C1 segment of cervical spinal cord (tissue), 14 donors: ENCODE results near the gene HTT.

ENCODE experiments used
- DNase-seq, 14 donors: peaks; one replicate each; lab custom pipeline; 2025; lab: John Stamatoyannopoulos, UW

HTT gene

DNA sequence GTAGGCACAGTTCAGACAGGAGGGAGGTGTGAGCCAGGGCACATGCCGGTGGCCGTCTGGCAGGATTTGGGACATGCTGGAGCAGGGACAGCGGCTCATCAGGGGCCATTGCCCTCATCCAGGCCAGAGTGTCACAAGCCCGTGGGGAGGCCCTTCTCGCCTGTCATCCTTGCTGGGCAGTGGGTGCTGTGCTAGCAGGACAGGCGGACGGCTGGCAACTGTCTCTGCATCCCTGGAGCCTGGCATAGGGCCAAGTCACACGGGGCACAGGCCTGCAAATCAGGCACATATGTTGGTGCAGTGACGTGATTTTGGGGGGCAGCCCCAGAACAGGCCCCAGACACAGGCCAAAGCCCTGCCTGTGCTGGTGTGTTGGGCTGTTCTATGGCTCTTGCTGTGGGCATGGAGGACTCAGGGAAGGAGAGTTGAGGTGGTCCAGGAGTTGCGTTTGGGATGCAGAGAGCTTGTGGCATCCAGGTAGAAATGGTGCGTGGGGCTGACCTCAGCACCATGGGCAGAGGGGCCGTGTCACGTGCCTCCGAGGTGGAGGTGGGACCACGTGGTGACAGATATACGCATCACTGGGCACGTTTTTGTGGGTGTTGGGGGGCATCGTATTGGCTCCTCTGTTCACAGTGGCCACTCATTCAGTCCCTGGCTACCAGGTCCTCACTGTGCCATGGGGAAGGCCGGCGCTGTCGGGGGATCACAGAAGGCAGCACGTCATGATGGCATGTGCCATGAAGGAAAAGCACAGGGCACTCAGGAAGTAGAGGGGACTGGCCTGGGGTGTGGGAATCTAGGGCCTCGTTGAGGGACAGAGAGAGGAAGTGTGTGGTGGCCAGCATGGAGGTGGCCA is 159.9 kb downstream of the HTT start:
- peak in 1 of 14 donors; percentile 41 for DNase-seq

DNA sequence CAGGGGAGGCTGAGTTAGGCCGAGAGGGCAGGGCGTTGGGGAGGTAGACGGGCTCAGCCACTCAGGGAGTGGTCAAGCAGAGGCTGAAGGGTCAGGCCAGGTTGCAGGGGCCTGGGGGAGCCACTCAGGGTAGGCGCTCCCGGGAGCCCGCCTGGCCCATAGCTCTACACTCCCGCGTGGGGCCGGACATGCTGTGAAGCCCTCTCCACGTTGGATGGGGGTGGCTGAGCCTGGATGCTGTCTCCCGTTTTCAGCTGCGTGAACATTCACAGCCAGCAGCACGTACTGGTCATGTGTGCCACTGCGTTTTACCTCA is 160.5 kb downstream of the HTT start:
- DNase-seq = no peak

DNA sequence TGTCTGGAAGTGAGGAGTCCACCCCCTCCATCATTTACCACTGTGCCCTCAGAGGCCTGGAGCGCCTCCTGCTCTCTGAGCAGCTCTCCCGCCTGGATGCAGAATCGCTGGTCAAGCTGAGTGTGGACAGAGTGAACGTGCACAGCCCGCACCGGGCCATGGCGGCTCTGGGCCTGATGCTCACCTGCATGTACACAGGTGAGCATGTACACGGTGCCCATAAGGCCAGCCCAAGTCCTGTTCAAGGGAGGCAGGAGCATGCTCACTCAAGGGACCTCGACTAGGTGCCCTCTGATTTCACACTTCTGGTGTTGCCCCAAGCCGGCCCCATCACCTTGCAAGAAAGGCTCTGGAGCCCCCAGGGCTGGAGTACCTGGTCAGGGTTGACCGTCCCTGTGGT is 161.1 kb downstream of the HTT start:
- DNase-seq = no peak

DNA sequence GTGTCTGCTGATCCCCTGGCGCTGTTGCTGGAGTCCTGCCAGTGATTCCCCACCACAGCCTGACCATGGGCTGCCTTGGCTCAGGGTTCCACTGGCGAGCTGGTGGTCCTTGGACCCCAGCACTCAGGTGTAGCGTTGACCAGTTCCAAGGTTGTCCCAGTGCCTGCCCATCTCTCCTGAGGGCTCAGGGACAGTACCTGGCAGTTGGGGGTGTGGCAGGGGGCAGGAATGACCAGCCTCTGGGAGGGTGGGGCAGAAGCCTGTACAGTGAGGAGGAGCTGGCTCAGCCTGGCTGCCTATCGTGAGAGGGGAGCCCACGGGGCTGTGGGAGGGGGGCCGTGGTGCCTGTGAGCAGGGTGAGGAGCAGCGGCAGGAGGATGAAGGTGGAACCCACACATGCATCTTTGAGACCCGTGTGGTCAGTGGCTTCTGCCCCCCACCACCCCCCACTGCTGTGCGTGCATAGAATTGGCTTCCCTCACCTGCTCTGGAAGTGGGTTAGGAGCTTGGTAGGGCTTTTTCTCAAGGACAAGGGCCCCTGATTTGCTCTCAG is 161.9 kb downstream of the HTT start:
- no peak for DNase-seq

DNA sequence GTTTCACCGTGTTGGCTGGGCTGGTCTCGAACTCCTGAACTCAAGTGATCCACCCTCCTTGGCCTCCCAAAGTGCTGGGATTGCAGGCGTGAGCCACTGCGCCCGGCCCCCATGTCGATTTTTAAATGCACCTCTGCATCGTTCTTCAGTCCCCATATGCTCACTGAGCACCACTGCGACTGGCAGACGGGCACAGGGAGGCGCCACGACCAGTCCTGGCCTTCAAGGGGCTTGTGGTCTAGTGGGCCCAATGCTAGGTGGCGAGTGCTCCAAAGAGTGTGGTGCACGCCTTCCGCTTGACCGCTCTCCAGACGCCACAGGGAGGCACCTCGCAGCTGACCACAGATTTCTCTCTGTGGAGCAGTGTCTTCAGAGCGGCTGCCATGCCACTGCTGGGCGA is 162.8 kb downstream of the HTT start:
- DNase-seq = no peak

DNA sequence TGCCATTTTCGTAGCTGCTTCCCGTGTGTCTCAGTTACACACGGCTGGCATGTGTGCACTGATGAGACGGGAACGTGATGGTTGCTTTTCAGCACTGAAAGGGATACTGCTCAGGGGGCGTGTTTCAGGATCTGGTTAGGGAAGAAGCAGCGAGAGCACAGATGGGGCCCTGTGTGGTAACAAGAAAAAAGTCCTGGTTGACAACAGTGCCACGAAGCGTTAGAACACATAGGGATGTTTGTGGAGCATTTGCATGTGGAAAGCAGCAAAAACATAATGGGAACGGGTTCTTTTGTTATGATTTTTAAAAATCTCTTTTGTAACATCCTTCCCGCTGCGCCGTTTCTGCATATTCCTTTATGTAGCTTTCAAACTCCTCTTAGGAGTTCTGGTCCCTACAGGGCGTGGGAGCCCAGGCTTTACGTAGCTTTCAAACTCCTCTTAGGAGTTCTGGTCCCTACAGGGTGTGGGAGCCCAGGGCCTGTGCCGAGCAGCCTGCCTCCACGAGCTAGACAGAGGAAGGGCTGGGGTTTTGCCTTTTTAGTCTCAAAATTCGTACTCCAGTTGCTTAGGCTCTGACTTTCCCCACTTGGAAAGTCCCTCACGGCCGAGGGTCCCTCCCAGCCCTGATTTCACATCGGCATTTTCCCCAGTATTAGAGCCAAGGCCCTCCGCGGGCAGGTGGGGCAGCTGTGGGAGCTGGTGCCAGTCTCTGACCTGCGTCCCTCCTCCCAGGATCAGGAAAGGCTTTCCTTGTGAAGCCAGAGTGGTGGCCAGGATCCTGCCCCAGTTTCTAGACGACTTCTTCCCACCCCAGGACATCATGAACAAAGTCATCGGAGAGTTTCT is 163.5 kb downstream of the HTT start:
- DNase-seq = no peak

DNA sequence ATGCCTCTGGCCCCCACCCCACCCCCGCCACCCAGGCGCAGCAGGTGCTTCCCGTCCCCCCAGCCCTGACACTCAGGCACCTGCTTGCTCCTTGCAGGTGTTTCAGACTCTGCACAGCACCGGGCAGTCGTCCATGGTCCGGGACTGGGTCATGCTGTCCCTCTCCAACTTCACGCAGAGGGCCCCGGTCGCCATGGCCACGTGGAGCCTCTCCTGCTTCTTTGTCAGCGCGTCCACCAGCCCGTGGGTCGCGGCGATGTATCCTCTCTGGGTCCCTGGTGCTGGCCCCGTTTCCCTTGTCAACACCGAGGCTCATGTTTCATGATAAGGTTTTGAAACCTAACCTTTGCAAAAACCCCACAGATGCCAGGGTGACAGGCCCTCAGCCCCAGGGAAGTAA is 164.2 kb downstream of the HTT start:
- DNase-seq = no peak

DNA sequence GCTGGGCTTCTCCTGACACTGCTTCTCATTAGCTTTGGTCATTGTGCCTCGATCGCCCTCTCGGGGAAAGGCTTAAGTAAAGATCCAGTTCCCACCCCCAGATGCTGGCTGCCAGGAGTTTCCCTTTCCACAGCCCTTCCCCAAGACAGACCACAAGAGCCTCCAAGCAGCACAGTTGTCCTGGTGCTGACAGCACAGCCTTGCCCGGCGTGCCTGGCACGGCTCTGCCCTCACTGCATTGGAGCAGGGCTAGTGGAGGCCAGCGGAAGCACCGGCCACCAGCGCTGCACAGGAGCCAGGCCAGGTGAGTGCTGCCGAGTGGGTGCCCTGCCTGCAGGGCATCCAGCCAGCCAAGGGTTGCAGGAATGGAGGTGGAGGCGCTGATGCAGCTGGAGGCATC is 164.8 kb downstream of the HTT start:
- DNase-seq = no peak

DNA sequence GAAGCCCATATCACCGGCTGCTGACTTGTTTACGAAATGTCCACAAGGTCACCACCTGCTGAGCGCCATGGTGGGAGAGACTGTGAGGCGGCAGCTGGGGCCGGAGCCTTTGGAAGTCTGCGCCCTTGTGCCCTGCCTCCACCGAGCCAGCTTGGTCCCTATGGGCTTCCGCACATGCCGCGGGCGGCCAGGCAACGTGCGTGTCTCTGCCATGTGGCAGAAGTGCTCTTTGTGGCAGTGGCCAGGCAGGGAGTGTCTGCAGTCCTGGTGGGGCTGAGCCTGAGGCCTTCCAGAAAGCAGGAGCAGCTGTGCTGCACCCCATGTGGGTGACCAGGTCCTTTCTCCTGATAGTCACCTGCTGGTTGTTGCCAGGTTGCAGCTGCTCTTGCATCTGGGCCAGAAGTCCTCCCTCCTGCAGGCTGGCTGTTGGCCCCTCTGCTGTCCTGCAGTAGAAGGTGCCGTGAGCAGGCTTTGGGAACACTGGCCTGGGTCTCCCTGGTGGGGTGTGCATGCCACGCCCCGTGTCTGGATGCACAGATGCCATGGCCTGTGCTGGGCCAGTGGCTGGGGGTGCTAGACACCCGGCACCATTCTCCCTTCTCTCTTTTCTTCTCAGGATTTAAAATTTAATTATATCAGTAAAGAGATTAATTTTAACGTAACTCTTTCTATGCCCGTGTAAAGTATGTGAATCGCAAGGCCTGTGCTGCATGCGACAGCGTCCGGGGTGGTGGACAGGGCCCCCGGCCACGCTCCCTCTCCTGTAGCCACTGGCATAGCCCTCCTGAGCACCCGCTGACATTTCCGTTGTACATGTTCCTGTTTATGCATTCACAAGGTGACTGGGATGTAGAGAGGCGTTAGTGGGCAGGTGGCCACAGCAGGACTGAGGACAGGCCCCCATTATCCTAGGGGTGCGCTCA is 165.8 kb downstream of the HTT start:
- DNase-seq = peak in 1 of 14 donors; percentile 22

DNA sequence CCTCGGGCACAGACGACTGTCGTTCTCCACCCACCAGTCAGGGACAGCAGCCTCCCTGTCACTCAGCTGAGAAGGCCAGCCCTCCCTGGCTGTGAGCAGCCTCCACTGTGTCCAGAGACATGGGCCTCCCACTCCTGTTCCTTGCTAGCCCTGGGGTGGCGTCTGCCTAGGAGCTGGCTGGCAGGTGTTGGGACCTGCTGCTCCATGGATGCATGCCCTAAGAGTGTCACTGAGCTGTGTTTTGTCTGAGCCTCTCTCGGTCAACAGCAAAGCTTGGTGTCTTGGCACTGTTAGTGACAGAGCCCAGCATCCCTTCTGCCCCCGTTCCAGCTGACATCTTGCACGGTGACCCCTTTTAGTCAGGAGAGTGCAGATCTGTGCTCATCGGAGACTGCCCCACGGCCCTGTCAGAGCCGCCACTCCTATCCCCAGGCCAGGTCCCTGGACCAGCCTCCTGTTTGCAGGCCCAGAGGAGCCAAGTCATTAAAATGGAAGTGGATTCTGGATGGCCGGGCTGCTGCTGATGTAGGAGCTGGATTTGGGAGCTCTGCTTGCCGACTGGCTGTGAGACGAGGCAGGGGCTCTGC is 166.5 kb downstream of the HTT start:
- peak in 1 of 14 donors; percentile 63 for DNase-seq

DNA sequence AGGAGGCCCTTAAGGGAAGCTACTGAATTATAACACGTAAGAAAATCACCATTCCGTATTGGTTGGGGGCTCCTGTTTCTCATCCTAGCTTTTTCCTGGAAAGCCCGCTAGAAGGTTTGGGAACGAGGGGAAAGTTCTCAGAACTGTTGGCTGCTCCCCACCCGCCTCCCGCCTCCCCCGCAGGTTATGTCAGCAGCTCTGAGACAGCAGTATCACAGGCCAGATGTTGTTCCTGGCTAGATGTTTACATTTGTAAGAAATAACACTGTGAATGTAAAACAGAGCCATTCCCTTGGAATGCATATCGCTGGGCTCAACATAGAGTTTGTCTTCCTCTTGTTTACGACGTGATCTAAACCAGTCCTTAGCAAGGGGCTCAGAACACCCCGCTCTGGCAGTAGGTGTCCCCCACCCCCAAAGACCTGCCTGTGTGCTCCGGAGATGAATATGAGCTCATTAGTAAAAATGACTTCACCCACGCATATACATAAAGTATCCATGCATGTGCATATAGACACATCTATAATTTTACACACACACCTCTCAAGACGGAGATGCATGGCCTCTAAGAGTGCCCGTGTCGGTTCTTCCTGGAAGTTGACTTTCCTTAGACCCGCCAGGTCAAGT is 167.5 kb downstream of the HTT start:
- DNase-seq = no peak

DNA sequence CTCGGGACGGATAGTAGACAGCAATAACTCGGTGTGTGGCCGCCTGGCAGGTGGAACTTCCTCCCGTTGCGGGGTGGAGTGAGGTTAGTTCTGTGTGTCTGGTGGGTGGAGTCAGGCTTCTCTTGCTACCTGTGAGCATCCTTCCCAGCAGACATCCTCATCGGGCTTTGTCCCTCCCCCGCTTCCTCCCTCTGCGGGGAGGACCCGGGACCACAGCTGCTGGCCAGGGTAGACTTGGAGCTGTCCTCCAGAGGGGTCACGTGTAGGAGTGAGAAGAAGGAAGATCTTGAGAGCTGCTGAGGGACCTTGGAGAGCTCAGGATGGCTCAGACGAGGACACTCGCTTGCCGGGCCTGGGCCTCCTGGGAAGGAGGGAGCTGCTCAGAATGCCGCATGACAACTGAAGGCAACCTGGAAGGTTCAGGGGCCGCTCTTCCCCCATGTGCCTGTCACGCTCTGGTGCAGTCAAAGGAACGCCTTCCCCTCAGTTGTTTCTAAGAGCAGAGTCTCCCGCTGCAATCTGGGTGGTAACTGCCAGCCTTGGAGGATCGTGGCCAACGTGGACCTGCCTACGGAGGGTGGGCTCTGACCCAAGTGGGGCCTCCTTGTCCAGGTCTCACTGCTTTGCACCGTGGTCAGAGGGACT is 168.8 kb downstream of the HTT start:
- no peak for DNase-seq

DNA sequence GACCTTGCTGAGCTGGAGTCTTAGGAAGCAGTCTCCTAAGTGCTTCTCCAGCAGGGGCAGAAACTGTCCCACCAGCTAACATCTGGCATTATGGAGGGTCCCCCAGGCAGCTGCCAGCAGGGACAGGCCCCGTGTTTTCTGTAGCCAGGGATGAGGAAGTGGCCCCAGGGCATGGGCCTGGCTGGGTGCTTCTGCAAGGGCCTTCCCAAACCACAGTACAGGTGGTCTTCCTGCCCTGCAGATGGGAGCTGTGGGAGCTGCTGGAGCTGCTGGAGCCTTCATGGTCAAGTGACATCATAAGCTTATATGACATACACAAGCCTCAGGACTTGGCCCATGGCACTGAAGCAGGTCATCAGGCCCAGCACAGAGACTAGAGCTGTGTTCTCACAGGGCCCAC is 169.5 kb downstream of the HTT start:
- no peak for DNase-seq

DNA sequence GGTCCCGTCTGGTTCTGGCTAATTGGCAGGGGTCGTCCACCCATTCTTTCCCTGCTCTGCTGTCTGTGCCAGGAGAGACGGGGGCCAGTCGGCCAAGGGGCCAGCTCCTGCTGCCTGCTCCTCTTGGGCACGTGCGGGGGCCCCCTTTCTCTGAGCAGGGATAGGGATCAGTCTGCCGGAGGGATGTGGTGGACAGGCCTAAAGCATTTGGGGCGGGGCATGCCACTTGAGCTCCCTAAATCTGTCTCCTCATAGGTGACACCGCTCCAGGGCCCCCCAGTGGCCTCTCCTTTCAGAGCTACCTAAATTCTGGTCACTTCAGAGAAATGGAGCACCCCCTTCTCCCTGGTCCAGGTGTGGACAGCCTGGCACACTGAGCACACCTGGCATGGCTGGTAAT is 170.3 kb downstream of the HTT start:
- DNase-seq = no peak

DNA sequence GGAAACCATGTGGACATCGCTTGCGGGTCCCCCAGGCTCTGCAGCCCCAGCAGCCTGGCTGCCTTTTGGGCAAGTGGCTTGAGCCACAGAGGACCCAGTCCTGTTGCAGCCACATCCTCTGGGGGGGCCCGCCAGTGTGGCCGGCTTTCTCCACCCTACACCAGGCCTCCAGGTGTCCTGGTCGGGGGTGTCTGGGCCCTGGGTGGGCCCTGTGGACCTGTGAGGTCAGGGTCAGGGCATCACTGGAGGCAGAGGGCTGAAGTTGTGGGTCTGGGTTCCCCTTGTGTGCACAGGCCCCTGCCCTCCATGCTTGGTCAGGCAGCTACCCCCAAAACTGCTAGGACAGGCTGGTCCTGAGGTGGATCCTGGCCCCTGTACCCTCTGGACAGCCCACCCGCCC is 171.2 kb downstream of the HTT start:
- no peak for DNase-seq

DNA sequence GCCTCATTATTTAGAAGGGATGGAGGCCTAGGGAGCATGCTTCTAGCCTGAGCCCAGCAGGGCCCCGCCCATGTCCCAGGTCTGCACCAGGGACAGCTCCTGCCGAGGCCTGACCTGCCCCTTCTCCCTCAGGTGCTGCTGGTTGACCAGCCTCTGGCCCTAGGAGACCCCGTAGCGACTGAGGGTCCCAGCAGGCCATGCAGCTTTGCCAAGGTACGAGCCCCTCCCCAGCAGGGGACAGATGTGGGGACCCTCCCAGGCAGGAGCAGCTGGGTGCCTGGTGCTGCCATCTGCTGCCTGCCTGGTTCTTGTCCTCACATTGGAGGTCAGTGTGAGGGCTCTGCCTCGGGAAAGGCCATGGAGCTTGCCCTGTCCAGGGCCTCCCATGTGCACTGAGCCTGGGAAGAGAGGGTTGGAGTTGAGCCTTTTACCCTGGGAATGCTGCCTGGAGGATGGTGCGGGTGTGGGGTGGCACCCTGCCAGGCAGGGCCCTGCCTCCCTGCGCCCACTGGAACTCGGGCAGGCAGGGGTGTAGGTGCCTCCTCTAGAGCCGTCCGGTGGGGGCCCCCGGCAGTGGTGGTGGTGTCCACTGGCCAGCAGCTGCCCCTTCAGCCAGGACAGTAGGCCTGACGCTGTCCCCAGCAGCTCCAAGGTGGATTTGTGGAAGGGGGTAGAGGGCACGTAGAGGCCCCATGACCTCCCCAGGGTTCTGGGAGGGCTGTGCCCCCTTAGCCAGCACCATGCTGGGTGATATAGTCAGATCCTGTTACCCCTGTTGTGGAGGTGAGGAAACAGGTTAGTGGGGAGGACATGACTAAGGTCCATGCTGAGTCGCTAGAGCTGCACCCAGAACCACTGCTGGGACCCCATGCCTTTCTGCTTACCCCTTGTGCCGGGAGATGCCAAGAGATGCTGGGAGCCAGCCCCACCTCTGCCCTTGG is 172.2 kb downstream of the HTT start:
- DNase-seq = no peak

DNA sequence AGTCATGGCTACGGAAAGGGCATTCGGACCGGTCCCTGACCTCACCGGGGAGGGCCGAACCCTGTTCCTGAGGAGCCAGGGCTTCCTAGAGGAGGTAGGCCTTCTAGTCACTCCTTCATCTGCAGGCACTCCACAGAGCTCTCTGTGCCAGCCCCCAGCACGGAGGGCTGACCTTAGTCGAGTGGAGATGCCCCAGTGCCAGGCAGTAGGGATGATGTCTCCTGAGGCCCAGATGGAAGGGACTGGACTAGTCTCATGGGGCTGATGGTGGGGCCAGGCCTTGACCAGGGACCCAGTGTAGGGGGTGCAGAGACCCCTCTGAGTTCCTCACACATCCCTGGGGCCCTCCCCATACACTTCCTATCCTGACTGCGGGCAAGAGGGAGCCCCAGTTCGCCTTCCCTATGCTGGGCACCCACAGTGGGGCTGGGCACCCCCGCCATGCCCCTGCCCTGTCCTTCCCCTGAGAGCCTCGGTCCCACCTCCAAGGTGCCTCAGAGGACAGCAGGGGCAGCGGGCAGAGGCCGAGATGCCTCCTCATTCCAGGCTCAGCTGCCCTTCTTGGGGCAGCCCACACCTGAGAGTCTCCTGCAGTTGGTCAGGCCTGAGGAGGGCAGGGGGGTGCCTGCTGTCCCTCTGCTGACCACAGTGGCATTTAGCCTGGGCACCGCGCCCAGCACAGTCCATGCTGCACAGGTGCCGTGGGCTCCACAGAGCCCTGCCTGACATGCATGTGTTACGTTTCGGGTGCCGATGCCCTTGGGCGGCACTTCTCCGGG is 173.1 kb downstream of the HTT start:
- no peak for DNase-seq

DNA sequence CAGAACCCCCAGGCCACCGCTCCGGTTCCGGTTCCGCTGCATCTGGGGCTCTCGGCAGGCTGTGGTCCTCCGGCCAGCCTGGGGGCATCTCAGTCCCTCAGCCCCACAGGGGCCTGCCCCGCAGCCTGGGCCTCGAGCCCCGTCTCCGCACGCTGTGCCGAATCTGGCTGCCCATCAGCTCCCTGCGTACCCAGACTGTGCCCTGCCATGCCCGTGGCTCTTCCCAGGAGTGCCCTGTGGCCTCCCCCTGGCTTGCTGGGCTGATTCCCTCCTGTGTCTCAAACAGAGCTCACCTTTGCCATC is 173.6 kb downstream of the HTT start:
- no peak for DNase-seq
